HepG2 (cell line): ENCODE data around the gene COMMD9. TPM values are rescaled to one million over a fixed set of nuclear protein-coding genes. Genes with fewer than 3 reads are reported as not detected.

Source experiments
- ATAC-seq: fragments of 200-7000 bp; cut with Tn5 transposase; 3 replicates; pipeline ENCODE4 v1.9.1; 2020; ENCODE audit warnings: mild to moderate bottlenecking, moderate library complexity
- BruUV-seq: library from RNA; stranded (reverse); fragments of 400-500 nt; replicated peaks from 2 replicates; lab custom pipeline; 2021; lab: Mats Ljungman, UMichigan
- CTCF ChIA-PET: fragments of 300-600 bp; formaldehyde crosslinking; extraction: SDS; loops from one replicate; lab custom pipeline; 2021; ENCODE audit warnings: low total read pairs, inconsistent platforms, low intra/inter-chr PET ratio; lab: Yijun Ruan, JAX
- POLR2A ChIA-PET: fragments of 350-600 bp; sonication (Branson Sonifier 250); formaldehyde crosslinking; loops from one replicate; lab custom pipeline; 2020; ENCODE audit warnings: antibody characterized with exemption, inconsistent platforms; lab: Yijun Ruan, JAX
- DNase-seq: peaks from one replicate; pipeline ENCODE4 v3.0.0-alpha.2; 2015; ENCODE audit warnings: low spot score
- FAIRE-seq: peaks from 3 replicates; lab custom pipeline; 2011; peaks lifted over from hg19 to GRCh38; lab: Jason Lieb, UNC
- H2AFZ ChIP-seq: one replicate; pipeline ENCODE4 v1.6.1; 2011; ENCODE audit warnings: low read length, inconsistent platforms
- H3K27ac ChIP-seq: fragments of 300-600 bp; 3 replicates; pipeline ENCODE4 v1.8.0; 2011; ENCODE audit warnings: mixed run types, mild to moderate bottlenecking, mixed read lengths, low read length, inconsistent platforms; ENCODE audit not compliant: insufficient read depth; ENCODE audit errors: extremely low read length
- H3K27me3 ChIP-seq, 2 experiments: fragments of 200-600 bp in 1 of 2; 2 replicates in 1 of 2; 3 replicates in 1 of 2; pipeline versions ENCODE4 v1.6.0 to v1.8.0; 2011; ENCODE audit warnings: low read length in 2 of 2, mild to moderate bottlenecking in 2 of 2, moderate library complexity in 2 of 2, inconsistent platforms in 1 of 2; ENCODE audit not compliant: insufficient read depth in 2 of 2, control insufficient read depth in 1 of 2
- H3K36me3 ChIP-seq, 2 experiments: fragments of 200-600 bp in 1 of 2; replicated peaks in 1 of 2; 2 replicates in 1 of 2; 3 replicates in 1 of 2; pipeline versions ENCODE4 v1.5.1 to v1.8.0; 2011; ENCODE audit warnings: low read length in 2 of 2, inconsistent platforms in 1 of 2; ENCODE audit not compliant: insufficient read depth in 2 of 2, control insufficient read depth in 1 of 2
- H3K4me1 ChIP-seq: 2 replicates; pipeline ENCODE4 v1.5.1; 2012; ENCODE audit warnings: low read length, inconsistent platforms; ENCODE audit not compliant: insufficient read depth
- H3K4me2 ChIP-seq: 2 replicates; pipeline ENCODE4 v1.6.0; 2011; ENCODE audit warnings: low read depth, low read length, inconsistent platforms
- H3K4me3 ChIP-seq, 3 experiments: fragments of 200-600 bp in 1 of 3; sonication (generic), shearing (Covaris generic) in 1 of 3; replicated peaks in 1 of 3; 2 replicates each; pipeline ENCODE4 v1.5.1; 2011 to 2016; ENCODE audit warnings: low read length in 3 of 3, inconsistent platforms in 2 of 3, low read depth in 2 of 3, mild to moderate bottlenecking in 2 of 3, control low read depth in 1 of 3, mixed read lengths in 1 of 3; ENCODE audit not compliant: insufficient read depth in 1 of 3
- H3K79me2 ChIP-seq: one replicate; pipeline ENCODE4 v1.6.1; 2011; ENCODE audit warnings: low read length, inconsistent platforms; ENCODE audit not compliant: insufficient read depth
- H3K9ac ChIP-seq: 2 replicates; pipeline ENCODE4 v1.6.0; 2011; ENCODE audit warnings: mild to moderate bottlenecking, low read depth, low read length, inconsistent platforms; ENCODE audit not compliant: insufficient read depth
- H3K9me3 ChIP-seq: 2 replicates; pipeline ENCODE4 v1.5.1; 2012; ENCODE audit warnings: mild to moderate bottlenecking, low read length
- H4K20me1 ChIP-seq: 2 replicates; pipeline ENCODE4 v1.6.0; 2011; ENCODE audit warnings: inconsistent platforms, mild to moderate bottlenecking, low read length, moderate library complexity; ENCODE audit not compliant: insufficient read depth
- AFF4 ChIP-seq: sonication (generic); formaldehyde crosslinking; IDR thresholded peaks from 2 replicates; pipeline ENCODE4 v1.4.0; 2020; ENCODE audit warnings: missing genetic modification reagents
- BRCA1 ChIP-seq: sonication (generic); formaldehyde crosslinking; IDR thresholded peaks from 2 replicates; pipeline ENCODE4 v1.4.0; 2020; ENCODE audit warnings: missing genetic modification reagents
- CREBL2 ChIP-seq: sonication (generic); formaldehyde crosslinking; IDR thresholded peaks from 2 replicates; pipeline ENCODE4 v1.8.1; 2023; ENCODE audit warnings: missing genetic modification reagents, mild to moderate bottlenecking, borderline replicate concordance
- FIP1L1 ChIP-seq: fragments of 200-400 bp; formaldehyde crosslinking; IDR thresholded peaks from 2 replicates; pipeline ENCODE4 v1.6.1; 2018; ENCODE audit warnings: low read depth, mild to moderate bottlenecking, low read length, moderate library complexity, borderline replicate concordance; ENCODE audit not compliant: insufficient read depth
- GATAD2A ChIP-seq: IDR thresholded peaks from 2 replicates; pipeline ENCODE4 v1.6.1; 2016
- HNF1A ChIP-seq, 2 experiments: sonication (generic) in 1 of 2; formaldehyde crosslinking in 1 of 2; IDR thresholded peaks; 2 replicates each; pipeline versions ENCODE4 v1.4.0 to v1.6.1; 2016 to 2020; ENCODE audit warnings: borderline replicate concordance in 1 of 2, low read depth in 1 of 2, mild to moderate bottlenecking in 1 of 2, missing genetic modification reagents in 1 of 2
- HNF4G ChIP-seq, 2 experiments: sonication (generic) in 1 of 2; formaldehyde crosslinking in 1 of 2; IDR thresholded peaks; 2 replicates each; pipeline versions ENCODE4 v1.4.0 to v1.6.1; 2011 to 2020; ENCODE audit warnings: borderline replicate concordance in 2 of 2, low read depth in 2 of 2, mild to moderate bottlenecking in 2 of 2, low read length in 1 of 2, missing genetic modification reagents in 1 of 2, moderate library complexity in 1 of 2
- IRX3 ChIP-seq: sonication (generic); formaldehyde crosslinking; IDR thresholded peaks from 2 replicates; pipeline ENCODE4 v1.8.1; 2023; ENCODE audit warnings: mild to moderate bottlenecking, low read depth, missing genetic modification reagents, borderline replicate concordance
- MLLT10 ChIP-seq: sonication (generic); formaldehyde crosslinking; IDR thresholded peaks from 2 replicates; pipeline ENCODE4 v1.4.0; 2020; ENCODE audit warnings: missing genetic modification reagents
- MYC ChIP-seq: sonication (generic); formaldehyde crosslinking; IDR thresholded peaks from 2 replicates; pipeline ENCODE4 v1.9.0; 2021; ENCODE audit warnings: missing genetic modification reagents, borderline replicate concordance
- XRCC5 ChIP-seq: fragments of 200-400 bp; formaldehyde crosslinking; optimal IDR thresholded peaks from 2 replicates; pipeline ENCODE3; 2017; ENCODE audit warnings: mild to moderate bottlenecking, low read length
- ZNF143 ChIP-seq: sonication (generic); formaldehyde crosslinking; IDR thresholded peaks from 2 replicates; pipeline ENCODE4 v1.4.0; 2020; ENCODE audit warnings: missing genetic modification reagents
- ZNF431 ChIP-seq: sonication (generic); formaldehyde crosslinking; IDR thresholded peaks from 2 replicates; pipeline ENCODE4 v1.9.0; 2022; ENCODE audit warnings: missing genetic modification reagents, low read depth, mild to moderate bottlenecking, borderline replicate concordance
- ZNF7 ChIP-seq: IDR thresholded peaks from 2 replicates; pipeline ENCODE4 v1.6.1; 2016; ENCODE audit warnings: missing biosample characterization, missing genetic modification reagents
- ZNF747 ChIP-seq: sonication (generic); formaldehyde crosslinking; IDR thresholded peaks from 2 replicates; pipeline ENCODE4 v1.8.1; 2023; ENCODE audit warnings: missing genetic modification reagents, mild to moderate bottlenecking, borderline replicate concordance
- ZSCAN25 ChIP-seq: sonication (generic); formaldehyde crosslinking; IDR thresholded peaks from 2 replicates; pipeline ENCODE4 v1.8.0; 2022; ENCODE audit warnings: mild to moderate bottlenecking, missing genetic modification reagents
- WGBS: methylation state at CpG from one replicate; pipeline ENCODE4 v1.1.6; 2017; ENCODE audit warnings: low lambda C conversion rate; 5-methylcytosine and 5-hydroxymethylcytosine counted together
- in situ Hi-C: cut with HindIII; loops from 2 replicates; pipeline ENCODE4 v1.10.0; 2017; ENCODE audit warnings: low pct_unique_long_range_greater_than_20kb; ENCODE audit not compliant: extremely low pct_ligation_motif_present
- intact Hi-C: fragments of 100-400 bp; cut with micrococcal nuclease; formaldehyde crosslinking; loops from one replicate; pipeline ENCODE4 v1.10.0; 2022; ENCODE audit not compliant: unreplicated experiment
- polyA plus RNA-seq, 8 experiments: library from polyadenylated mRNA; depleted of rRNA in 3 of 8; stranded (reverse) in 7 of 8; unstranded in 1 of 8; fragments of >200 nt; fragmentation: Illumina TruSeq in 4 of 8; extraction: Trizol in 4 of 8; gene quantifications; 2 replicates each; pipeline versions ENCODE4 v1.2.1 to v1.2.3, GENCODE V29; 2011 to 2016; ENCODE audit warnings: low read depth in 4 of 8, missing spikeins in 1 of 8, mixed read lengths in 1 of 8; ENCODE audit not compliant: insufficient read depth in 1 of 8
- total RNA-seq, 5 experiments: library from RNA; depleted of rRNA; stranded (reverse); fragments of >200 nt; fragmentation: Illumina TruSeq; extraction: Trizol; gene quantifications; 2 replicates each; pipeline ENCODE4 v1.2.3, GENCODE V29; 2016; ENCODE audit warnings: low read depth in 1 of 5

Gene COMMD9
- total and polyA plus RNA-seq, 2 of the 13 experiments (the other 11 are each of a cell fraction or from before 2014, with no cell fraction given): 47.3 to 76.7 TPM

GRCh38 chr11:36296884-36297543, 7.8 kb upstream of the COMMD9 start:
- ATAC-seq: no peak
- CTCF ChIA-PET: no interaction called here
- Histone ChIP-seq H3K27me3 (peaks cover 1 to 7% of the 10 kb centered on the region in 2 experiments; a peak in 2 of 5 replicates), H3K9ac (no peak overlapping the region), H3K79me2 (no peaks in the 10 kb centered on the region), H3K27ac (no peak overlapping the region), H3K4me3 (no peak overlapping the region), H3K4me1 (no peaks in the 10 kb centered on the region), H3K9me3 (no peaks in the 10 kb centered on the region), H2AFZ (no peak overlapping the region), H3K4me2 (no peak overlapping the region), H4K20me1 (no peaks in the 10 kb centered on the region), H3K36me3 (no peaks in the 10 kb centered on the region)
- BruUV-seq: no TSS peak
- POLR2A ChIA-PET: no interaction called here
- 17% methylated on average over 8 of the region's 8 CpGs for WGBS
- no peak for DNase-seq
- intact Hi-C loops: no loop called here
- in situ Hi-C loops: no loop called here
- no peak for FAIRE-seq
- TF ChIP-seq ZNF7 (CRISPR knock-in tag): no peak
- no peak for TF ChIP-seq ZNF431
- TF ChIP-seq MLLT10: no peak
- no peak for TF ChIP-seq IRX3
- TF ChIP-seq MYC (CRISPR knock-in tag): no peak
- TF ChIP-seq AFF4: no peak
- TF ChIP-seq ZSCAN25 (CRISPR knock-in tag): no peak
- no peak for TF ChIP-seq XRCC5
- no peak for TF ChIP-seq ZNF143 (CRISPR knock-in tag)
- TF ChIP-seq ZNF747 (CRISPR knock-in tag): no peak
- no peak for TF ChIP-seq GATAD2A
- no peak for TF ChIP-seq FIP1L1
- no peak for TF ChIP-seq HNF1A (IDR thresholded peaks at IDR 0.05; ENCODE audit: low read depth)
- no peak for TF ChIP-seq HNF1A (CRISPR knock-in tag; IDR thresholded peaks at IDR 0.05; ENCODE audit: borderline replicate concordance)
- no peak for TF ChIP-seq BRCA1 (CRISPR knock-in tag)
- no peak for TF ChIP-seq CREBL2
- TF ChIP-seq HNF4G (IDR thresholded peaks at IDR 0.05; ENCODE audit: borderline replicate concordance, low read depth, low read length): no peak
- no peak for TF ChIP-seq HNF4G (CRISPR knock-in tag; IDR thresholded peaks at IDR 0.05; ENCODE audit: borderline replicate concordance, low read depth)
